Glomerular visceral epithelial cell (primary cell): ENCODE results near the gene KRT13.

Experiments used
- DNase-seq: peaks from one replicate; pipeline ENCODE4 v3.0.0-alpha.2; 2016; ENCODE audit errors: extremely low spot score

KRT13 gene

DNA sequence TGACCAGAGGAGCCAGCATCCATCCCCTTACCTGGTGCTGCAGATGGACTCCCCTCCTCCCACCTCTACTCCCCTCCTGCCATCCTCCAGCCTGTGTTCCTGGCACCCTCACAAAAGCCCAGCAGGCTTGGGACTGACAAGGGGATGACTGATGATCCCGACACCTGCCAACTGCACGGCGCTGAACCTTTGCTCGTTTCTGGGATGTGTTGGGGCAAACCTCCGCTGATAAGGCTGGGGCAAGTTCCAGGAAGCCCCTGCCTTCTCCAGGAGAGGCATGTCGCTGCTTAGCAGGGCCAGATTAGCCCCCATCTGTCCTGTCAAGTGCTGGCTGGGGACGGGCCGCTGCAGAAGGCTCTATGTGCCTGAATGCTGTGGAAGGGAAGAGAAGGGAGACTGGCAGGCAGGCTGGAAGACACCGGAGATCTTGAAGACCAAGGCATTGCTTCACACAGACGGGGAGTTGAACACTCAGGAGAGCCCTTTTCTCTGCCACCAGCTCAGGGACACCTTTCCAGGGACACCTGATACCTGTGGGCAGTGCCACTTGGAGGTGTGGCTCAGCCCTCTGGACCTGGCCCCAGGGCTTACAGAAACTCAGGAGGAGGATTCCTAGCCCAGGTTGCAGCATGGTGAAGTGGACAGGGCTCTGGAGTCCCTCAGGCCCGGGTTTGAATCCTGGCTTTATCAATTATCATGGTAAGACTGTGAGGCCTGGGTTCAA lies 14.3 kb upstream of the KRT13 start:
- DNase-seq, result no peak

DNA sequence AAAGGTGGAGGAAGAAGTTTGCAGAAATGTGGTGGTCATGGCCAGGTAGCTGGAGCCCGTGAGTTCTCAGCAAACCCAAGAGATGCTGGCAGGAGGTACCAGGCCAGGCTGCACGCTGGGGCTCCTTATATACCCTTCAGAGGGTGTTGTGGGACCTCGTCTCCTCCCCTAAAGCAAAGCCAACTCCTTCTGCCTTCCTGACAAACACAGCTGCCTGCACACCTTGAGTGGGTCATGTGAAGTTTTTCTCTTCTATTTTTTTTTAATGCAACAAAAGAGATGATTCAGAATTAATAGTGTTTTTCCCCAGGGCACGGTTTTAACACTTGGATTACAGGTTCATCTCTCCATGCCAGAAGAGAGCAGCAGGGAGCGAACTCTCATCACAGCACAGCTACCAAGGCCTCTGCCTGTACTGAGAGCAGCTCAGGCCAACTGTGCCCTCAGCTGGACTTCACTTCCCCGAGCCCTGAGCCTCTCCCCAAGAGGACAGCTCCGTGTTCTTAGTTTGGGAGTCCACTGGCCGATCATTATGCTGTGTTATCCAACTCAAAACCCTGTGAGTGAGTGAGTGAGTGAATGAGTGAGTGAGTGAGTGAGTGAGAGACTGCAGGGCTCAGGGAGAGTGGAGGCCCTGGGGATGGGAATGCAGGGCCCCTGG lies 13.5 kb upstream of the KRT13 start, which contains the start of gene KRT15:
KRT15 (minus strand) TSS at position 102 of the 661 bp plus-strand sequence; CDS start at position 39, 63 bp downstream.
- DNase-seq, result peak; percentile 22

DNA sequence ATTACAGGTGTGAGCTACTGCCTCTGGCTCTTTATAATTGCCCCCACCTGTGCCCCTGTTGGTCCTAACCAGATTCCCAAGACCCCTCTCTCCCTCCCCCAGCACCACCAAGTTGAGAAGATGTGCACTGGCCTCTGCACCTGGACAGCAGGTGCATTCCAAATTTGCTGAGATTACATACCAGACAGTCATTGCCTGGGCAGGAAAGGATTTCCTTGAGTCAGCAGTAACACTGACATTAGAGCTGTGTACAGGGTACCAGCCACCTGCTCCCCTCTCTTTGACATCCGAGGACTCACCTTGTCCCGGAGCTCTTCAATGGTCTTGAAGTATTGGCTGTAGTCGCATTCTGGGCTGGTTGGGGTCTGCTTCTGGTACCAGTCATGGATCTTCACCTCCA lies 12.6 kb upstream of the KRT13 start:
- no peak for DNase-seq

DNA sequence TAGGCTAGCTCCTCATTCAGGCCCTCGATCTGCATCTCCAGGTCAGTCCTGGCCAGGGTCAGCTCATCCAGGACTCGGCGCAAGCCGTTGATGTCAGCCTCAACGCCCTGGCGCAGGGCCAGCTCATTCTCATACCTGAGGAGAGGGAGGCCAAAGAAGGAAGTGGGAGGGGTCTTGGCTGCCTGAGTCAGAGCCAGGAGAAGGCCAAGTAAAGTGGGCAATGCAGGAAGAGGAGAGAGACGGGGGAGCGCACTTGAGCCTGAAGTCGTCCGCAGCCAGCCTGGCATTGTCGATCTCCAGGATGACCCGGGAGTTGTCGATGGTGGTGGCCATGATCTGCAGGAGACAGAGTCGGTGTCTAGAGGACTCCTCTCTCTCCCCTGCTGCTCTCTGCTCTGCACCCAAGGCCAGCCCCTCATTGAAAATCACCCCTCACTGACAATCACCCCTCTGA lies 11.4 kb upstream of the KRT13 start:
- DNase-seq, result no peak

DNA sequence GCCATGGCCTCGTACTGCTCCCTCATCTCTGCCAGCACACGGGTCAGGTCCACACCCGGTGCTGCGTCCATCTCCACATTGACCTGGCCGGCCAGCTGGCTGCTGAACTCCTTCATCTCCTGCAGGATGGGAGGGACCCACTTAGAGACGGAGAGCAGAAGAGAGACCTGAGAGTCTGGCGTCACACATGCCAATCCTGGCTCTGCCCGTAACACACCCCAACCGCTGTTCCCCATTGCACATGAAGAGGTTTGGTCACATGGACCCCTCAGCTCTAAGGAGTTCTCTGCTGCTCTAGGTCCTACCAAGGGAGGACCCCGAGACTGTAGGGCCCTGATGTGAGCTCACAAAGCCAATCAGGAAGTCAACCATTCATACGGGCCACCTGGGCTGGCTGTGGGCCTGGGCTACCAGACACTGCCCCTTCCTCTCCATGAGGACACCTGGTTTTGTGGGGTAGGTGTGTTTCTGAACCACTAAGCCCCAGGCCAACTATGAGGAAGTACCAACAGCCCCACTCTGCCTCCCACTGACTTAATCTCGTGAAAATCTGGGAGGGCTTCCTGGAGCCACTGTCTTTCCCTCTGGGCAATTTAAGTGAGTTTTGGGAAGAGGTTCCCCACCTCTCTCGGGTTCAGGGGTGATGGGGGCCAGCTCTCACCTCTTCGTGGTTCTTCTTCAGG lies 10.9 kb upstream of the KRT13 start:
- DNase-seq, result no peak

DNA sequence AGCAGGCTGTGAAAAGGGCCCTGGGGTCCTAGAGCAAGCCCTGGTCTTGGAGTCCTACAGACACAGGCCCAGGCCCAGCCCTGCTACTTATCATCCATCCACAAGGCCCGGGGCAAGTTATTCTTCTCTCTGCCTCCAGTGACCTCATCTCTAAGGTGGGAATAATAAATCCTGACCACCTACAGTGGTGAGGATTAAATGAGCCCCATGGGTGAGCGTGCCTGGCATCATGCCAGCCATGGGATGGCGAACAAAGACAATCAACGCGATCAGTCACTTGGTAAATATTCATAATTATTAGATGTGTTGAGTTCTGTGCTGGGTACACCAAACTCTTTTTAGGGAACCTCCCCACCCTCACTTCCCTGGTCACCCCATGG lies 7.7 kb upstream of the KRT13 start:
- DNase-seq, result no peak

DNA sequence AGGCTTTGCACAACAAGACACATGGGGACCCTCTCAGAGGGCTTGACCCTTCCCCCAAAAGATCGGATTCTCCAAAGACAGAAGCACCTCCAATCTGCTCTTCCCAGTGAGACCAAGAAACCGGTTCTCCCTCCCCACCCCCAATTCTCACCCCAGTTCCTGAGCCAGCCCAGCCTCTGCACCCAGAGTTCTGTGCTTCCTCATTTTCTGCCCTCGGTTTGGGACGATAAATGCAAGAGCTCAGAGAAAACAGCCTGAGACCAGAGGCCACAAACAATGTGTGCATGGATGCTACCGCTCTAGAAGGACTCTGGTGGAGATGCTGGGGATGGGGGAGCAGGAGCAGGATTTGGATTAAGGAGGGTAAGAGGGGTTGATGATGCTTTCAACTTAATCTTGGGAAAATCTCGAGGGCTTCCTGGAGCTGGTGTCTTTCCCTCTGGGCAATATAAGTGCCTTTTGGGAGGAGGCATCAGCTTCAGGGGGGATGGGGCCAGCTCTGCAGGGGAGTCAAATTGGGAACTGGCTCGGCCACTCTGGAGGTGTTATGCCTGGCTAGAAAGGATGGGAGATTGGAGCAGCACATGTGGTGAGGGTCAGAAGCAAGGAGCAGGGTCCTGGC lies 7.2 kb upstream of the KRT13 start:
- DNase-seq, result no peak

DNA sequence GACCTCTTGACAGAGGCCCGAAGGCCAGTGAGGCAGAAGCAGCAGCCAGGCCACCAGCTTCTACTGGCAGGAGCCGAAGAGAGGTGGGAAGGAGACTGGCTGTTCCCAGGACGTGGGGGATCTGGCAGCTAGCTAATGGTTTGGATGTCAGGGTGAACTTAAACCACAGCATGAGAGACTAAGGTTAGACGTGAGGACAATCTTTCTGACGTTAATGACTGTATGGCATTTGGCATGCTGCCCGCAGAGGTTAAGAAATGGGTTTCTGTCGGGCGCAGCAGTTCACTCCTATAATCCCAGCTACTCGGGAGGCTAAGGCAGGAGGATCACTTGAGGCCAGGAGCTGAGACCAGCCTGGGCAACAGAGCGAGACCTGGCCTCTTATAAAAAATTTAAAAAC lies 6.3 kb upstream of the KRT13 start:
- no peak for DNase-seq

DNA sequence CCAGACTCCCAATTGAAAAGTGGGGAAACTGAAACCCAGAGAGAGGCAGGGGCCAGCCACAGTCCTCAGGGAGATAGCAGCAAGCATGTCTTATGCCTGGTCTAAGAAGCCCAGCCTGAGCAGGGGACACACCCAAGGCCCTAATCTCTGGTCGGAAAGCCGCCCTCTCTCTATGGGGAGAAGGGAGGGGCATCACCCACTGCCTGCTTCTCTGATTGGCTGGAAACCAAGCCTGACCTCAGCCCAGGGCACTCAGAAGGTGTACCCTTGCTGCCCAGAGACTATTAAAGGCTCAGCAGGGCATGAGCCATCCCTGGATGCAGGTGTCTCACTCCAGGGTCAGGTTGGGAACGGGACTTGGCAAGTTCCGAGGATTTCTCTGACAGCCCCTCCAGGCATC lies 5.7 kb upstream of the KRT13 start:
- DNase-seq, result no peak

DNA sequence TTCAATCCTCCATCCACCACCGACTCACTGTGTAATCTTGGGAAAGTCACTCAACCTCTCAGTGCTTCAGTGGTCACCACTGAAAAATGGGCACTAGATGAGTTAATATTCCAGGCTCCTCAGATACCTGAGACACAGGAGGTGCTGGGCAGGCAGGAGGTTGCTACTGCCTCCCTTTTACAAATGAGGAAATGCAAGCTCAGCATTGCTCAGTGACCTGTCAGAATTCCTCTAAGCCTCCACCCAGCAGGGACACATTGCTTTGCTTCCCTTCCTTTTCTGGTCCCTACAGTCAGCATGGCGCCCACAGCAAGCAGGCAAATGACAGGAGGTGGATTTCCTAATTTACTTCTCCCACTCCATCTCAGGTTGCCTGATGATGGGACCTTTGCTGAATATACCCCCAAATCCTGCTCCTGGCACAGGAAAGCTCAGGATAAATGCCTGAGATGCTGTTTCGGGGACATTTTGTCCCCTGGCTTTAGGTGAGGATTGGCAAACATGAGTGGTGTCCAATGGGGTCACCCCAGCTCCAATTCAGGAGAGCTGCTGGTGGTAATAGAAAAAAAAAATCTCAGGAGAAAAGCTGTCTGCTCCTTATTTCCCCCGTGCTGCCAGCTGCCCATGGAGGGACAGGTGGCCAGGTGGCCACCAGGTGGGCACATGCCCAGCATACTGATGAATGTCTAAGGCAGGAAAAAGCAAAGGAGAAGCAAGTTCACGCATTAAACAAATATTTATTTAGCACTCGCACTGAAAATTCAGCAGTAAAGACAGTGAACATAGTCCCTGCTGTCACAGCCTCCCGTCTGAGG lies 5.0 kb upstream of the KRT13 start:
- no peak for DNase-seq

DNA sequence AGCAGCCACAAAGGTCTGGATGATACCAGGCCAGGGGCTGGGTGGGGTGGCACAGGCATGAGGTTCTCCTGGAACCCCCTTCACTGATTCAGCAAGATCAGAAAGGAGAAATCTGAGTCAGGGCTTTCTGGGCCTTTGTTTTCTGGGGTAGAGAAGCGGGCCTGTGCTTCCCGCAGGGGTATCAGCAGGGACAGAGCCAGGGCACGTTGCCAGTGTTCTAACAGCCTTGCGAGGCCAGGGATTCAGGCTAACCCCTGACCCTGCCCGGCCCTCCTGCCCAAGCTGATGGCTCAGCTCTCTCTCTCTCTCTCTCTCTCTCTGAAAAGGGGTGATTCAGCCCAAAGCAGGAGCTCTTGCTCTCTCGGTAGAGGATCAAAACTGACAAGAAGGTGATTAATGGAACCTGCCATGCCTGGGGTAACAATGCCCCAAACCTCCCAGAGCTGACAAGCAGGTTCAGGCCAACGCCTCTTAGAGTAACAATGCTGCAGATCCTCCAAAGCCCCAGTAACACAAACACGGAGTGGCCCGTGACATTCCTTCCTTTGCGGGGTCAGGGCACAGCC lies 2.0 kb upstream of the KRT13 start:
- DNase-seq, result no peak

DNA sequence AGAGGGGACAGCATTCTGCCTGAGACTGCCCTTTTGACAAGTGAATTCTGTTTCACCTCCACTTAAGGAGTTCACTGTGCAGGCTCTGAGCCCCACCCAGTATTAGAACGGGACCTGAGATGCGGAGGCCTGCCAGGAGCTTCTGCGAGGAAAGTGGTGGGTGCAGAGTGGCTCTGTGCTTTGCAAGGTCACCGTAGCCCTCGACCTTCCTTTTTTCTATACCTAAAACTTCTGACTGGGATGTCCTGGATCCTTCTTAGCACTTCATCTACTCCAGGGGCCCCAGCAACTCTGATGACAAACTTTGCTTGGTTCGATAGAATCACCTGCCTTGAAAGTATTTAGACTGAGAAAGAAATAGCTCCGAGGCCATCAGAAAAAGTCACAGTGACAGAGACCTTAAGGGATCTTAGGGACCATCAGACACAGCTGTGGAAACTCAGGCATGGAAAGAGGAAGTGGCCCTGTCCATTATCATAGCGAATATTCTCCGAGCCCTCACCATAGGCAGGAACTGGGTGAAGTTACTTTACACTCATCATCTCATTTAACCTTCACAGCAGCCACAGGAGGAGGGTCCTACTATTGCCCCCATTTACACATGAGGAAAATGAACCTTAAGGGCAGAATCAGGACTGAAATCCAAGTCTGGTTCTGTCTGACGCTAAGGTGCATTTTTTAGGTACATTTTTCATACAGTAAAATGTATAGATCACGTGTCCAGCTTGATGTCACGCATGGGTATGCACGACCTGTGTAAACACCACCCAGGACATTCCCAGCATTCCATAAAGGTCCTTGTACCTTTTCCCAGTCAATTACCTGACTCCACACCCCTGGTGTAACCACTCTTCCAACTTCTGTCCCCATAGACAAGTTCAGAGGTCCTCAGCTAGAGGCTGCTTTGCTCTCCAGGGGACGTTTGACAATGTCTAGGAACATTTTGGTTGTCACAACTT lies 676 bp upstream of the KRT13 start:
- DNase-seq, result no peak

DNA sequence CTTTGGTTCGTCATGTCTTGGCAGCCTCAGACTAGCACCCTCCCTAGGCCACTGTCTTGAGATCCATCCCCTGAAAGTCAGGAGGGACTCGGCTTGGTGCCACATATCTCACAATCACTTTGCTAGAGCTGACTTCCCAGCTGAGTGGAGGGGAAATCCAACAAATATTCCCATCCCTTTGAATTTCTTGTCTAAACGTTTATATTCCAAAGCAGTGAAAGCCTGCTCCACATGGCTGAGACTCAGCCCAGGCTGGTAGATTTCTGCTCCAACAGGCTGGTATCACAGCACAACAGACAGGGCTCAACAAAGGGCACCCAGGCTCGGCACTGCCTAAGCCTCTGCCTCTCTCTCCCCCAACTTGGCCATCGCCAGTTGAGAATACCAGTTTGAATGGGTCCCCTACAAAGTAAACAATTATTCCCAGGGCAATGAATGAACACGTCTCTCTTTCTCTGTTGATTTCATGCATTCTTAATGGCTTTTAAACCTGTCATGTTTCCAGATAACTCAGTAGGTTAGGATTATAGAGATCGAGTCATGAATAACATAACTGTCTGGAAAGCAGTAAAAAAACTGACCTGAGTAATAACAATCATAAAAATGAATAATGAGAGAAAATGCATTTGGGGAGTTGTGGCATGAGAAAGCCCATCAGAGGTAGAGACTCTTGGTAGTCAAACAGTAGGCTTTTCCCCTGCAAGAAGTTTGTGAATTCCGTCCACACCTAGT lies 1.0 kb downstream of the KRT13 start:
- no peak for DNase-seq

DNA sequence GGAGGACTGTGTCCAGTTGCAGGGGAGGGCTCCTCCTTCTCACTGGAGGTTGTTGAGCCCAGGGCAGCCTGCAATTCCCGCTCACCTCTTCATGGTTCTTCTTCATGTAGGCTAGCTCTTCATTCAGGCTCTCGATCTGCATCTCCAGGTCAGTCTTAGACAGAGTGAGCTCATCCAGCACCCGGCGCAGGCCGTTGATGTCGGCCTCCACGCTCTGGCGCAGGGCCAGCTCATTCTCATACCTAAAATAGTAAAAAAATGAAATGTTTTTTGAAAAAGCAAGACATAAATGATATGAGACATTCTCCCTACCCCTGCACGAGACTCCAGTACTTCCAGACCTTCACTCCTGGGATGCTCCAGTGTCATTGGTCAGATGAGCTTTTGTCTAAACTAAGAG lies 2.2 kb downstream of the KRT13 start:
- DNase-seq, result no peak

DNA sequence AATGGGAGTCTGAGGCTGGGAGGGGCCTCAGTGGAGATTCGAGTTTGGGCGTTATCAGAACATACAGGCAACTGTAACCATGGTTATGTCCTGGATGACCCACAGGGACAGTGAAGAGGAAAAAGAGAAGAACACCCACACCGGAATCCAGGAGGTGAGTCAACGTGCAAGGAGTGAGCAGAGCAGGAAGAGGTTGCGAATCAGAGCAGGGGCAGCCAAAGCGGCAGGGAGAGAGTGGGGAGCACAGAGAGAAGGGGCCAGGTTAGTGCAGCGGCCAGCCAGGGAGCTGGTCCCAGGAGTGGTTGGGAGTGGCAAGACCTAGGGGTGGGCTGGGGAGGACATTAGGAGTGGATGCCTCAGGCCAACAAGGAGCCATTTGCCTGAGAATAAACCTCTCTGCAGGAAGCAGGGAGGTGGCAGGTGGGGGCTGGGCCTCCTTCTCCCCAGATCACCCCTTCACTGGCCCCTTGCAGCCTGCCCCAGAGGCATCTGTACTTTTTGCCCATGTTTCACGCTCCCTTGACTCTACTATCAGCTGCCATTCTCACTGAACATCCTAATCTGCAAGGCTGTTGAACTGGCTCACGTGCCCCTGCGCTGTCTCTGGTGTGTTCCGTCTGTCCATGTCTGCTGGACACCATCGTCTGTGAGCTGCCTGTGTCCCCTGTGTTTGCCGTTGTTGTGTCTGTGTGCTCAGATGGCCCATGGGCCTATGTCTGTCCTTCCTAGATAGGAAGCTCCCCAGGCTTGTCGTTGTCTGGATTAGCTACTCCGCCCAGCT lies 5.1 kb downstream of the KRT13 start:
- DNase-seq, result peak; percentile 79

DNA sequence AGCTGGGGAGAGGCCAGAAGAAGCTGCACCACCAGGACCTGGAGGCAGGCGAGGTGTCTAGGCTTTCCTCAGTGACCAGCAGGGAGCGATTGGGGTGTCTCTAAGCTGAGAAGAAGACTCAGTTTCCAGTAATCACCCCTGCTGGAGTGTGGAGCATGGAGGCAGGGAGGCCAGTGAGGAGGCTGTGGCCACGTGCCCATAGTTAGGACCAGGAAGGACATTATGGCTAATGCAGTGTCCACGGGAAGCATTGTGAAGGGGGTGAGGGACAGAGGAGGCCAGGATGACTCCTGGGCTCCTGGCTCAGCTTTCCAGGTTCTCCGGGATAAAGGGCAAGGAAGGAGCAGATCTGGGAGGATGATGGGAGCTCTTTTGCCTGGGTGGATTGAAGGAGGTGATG lies 5.7 kb downstream of the KRT13 start:
- no peak for DNase-seq

DNA sequence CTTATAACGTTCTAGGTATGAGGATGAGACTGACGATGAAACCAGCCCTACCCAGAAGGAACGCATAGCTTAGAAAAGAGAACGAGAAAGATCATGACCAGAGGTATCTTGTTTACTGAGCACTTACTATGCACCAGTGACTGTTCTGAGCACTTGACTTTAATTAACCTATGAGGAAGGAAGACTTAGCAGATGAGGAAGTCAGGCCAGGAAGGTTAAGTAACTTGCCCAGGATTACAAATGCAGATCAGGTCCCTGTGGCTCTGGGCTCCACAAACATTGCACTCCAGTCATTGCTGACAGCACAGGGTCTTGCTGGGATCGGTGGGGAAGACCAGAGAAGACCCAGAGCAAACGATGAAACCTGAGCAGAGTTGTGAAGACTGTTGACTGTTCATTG lies 7.1 kb downstream of the KRT13 start:
- no peak for DNase-seq

DNA sequence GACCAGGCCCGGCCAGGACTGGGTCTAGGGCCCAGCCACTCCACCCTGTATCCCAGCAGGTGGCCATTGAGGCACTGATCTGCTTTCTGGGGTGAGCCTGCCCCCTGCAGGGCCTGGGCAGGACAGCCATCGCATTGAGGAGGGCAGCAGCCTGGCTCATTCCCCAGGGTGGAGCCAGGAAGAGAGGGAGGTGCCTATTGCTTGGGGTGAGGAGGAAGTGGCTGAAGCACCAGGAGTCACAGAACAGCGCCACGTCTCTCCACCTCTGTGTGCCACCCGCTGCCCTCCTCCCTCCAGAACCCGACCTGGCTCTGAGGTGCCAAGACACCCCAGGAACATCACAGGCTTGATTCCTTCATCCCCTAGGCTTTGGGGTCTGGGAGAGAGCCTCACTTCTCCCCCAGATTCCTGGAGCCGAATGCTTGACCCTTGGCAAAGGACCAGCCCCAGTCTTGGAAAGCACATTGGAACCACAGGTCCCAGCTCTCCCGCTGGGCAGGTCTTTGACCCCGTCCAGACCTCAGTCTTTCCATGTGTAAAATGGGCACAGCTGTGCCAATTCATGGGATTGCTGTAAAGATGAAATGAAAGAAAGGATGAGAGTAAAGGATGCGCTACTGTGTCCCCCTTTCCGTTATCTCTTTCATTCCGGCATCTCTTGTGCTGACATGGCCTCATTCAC lies 8.5 kb downstream of the KRT13 start:
- peak; percentile 87 for DNase-seq
